ENCODE results near the gene WDR73. TPM values are rescaled to one million over a fixed set of nuclear protein-coding genes. Genes with fewer than 3 reads are reported as not detected.

The WDR73 gene
- total RNA-seq, 1 donor from 2014 or later, result 20.5 TPM

DNA sequence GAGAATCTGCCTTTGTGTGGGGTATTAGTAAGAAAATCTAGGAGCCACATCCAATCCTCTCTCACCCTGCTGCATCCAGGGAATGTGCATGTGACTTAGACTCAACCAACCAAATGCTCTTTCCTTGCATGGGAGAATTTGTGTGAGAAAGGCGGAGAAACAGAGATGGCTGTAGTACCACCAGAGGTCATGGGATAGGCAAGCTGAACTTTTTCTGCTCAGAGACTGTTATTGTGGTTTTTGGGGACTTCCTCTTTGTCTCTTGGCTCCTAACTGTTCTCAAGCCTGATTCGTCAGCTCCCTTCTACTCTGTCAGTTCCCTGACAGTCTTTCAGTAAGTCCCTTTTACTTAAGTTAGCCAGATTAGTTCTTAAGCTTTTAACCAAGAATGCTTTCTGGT, 55.8 kb downstream of the WDR73 start:
- DNase-seq (ENCODE audit: low read depth), result peak; percentile 52
- TF ChIP-seq, protein P1, sequence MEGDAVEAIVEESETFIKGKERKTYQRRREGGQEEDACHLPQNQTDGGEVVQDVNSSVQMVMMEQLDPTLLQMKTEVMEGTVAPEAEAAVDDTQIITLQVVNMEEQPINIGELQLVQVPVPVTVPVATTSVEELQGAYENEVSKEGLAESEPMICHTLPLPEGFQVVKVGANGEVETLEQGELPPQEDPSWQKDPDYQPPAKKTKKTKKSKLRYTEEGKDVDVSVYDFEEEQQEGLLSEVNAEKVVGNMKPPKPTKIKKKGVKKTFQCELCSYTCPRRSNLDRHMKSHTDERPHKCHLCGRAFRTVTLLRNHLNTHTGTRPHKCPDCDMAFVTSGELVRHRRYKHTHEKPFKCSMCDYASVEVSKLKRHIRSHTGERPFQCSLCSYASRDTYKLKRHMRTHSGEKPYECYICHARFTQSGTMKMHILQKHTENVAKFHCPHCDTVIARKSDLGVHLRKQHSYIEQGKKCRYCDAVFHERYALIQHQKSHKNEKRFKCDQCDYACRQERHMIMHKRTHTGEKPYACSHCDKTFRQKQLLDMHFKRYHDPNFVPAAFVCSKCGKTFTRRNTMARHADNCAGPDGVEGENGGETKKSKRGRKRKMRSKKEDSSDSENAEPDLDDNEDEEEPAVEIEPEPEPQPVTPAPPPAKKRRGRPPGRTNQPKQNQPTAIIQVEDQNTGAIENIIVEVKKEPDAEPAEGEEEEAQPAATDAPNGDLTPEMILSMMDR (conservative IDR thresholded peaks at IDR 0.05; ENCODE audit: low read depth, low read length), result no peak
- H3K4me3 ChIP-seq (ENCODE audit: low read depth, low read length), result no peak overlapping the region

DNA sequence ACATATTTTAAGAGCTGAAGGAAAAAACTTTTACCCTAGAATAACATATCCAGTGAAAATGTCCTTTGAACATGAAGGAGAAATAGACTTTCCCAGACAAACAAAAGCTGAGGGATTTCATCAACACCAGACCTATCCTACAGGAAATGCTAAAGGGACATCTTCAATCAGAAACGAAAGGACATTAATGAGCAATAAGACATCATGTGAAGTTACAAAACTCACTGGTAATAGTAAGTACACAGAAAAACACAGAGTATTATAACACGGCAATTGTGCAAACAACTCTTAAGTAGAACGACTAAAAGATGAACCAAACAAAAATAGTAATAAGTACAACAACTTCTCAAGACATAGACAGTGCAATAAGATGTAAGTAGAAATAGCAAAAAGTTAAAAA, 56.8 kb downstream of the WDR73 start:
- H3K4me3 ChIP-seq (ENCODE audit: low read depth, low read length), result no peak overlapping the region
- TF ChIP-seq, protein P1 (conservative IDR thresholded peaks at IDR 0.05; ENCODE audit: low read depth, low read length), result no peak
- no peak for DNase-seq (ENCODE audit: low read depth)

DNA sequence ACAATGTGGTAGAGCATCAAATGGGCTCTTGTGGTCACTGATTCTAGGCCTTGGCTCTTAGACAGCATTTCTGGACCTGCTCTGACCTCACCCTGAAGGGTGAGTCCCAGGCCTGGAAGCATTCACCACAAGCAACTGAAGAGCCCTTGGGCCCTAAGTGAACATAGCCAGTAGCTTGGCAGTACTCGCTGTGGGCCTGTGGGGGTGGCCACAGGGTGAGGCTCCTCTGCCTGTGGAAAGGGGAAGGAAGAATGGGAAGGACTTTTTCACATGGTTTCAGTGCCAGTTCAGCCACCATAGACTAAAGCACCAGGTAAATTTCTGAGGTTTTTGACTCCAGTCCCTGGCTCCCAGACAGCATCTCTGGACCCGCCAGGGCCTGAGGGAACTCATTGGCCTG, 58.4 kb downstream of the WDR73 start:
- TF ChIP-seq, protein P1 (conservative IDR thresholded peaks at IDR 0.05; ENCODE audit: low read depth, low read length), result no peak
- H3K4me3 ChIP-seq (ENCODE audit: low read depth, low read length), result no peak overlapping the region
- no peak for DNase-seq (ENCODE audit: low read depth)

DNA sequence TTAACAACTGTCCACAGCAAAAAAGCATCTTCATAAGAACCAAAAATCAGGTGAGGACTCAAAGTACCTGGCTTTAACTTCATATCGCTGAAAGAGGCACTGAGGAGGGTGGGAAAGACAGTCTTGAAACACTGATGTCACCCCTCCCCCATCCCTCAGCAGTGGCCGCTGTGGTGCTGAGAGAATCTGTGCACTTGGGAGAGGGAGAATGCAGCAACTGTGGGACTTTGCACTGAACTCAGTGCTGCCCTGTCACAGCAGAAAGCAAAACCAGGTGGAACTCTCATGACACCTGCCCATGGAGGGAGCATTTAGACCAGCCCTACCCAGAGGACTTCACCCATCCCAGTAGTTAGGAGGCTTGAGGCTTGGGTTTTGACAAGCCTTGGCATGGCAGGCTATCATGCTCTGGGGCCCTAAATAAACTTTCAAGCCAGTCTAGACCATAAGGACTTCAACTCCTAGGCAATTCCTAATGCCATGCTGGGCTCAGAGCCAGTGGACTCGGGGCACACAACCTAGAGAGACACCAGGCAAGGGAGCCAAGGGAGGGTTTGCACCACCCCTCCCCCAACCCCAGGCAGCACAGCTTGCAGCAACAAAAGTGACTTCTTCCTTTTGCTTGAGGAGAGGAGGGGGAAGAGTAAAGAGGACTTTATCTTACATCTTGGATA, 59.3 kb downstream of the WDR73 start:
- TF ChIP-seq, protein P1 (conservative IDR thresholded peaks at IDR 0.05; ENCODE audit: low read depth, low read length), result no peak
- DNase-seq (ENCODE audit: low read depth), result no peak

DNA sequence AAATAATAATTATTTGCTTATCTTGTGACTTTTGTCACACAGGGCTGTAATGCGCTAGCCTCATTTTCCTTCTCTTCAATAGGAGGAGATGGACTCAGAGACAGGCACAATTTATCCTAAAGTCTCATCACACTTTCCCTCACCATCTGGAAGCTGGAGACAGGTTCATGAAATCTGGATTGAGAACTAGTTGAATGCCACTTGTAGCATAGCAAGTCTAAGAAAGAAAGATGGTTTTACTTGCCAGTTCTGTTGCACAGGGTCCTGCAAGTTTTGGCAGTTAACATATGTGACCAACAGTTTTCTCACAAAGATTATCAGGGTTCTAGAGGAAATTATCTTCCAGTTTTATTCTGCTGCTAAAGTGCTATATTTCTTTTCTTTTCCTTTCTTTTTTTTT, 62.3 kb downstream of the WDR73 start:
- H3K4me3 ChIP-seq (ENCODE audit: low read depth, low read length), result no peak overlapping the region
- DNase-seq (ENCODE audit: low read depth), result no peak
- TF ChIP-seq, protein P1 (conservative IDR thresholded peaks at IDR 0.05; ENCODE audit: low read depth, low read length), result no peak

More for the DNA sequence above, 59.3 kb downstream of the WDR73 start:
- no peak overlapping the region for H3K4me3 ChIP-seq (ENCODE audit: low read depth, low read length)

DNA sequence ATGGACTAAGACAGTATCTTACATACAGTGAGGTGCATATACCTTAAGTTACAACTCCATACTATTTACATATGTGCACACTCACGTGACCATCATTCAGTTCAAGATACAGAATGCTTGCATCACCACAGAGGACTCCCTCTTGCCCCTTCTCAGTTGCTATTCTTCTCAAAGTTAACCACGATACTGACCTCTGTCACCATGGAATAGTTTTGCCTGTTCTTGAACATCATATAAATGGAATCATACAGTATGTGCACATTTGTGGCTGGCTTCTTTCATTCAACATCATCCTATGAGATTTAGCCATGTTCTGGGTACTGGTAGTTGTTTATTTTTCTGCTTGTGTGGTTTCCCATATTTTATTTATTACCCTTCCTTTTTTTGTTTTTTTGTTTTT, 63.7 kb downstream of the WDR73 start:
- TF ChIP-seq, protein P1 (conservative IDR thresholded peaks at IDR 0.05; ENCODE audit: low read depth, low read length), result no peak
- DNase-seq (ENCODE audit: low read depth), result no peak
- H3K4me3 ChIP-seq (ENCODE audit: low read depth, low read length), result no peak overlapping the region

Other genes with a start within 250 kb of the WDR73 start
- gene ZSCAN2, start 53.3 kb downstream of the WDR73 start, total RNA-seq, result 22.6 and 34.0 TPM in 2 replicates
- gene NMB, start 3.9 kb upstream of the WDR73 start, total RNA-seq, result 16.1 and 17.4 TPM in 2 replicates
- gene SEC11A, start 61.9 kb upstream of the WDR73 start, total RNA-seq, result 192 and 236 TPM in 2 replicates
- 8.2 and 8.6 TPM in 2 replicates for gene ZNF592, start 94.3 kb upstream of the WDR73 start, total RNA-seq
- gene ALPK3, start 163.1 kb upstream of the WDR73 start, total RNA-seq, result 24.7 and 30.8 TPM in 2 replicates
- gene SLC28A1, start 230.4 kb upstream of the WDR73 start, total RNA-seq, result not detected in 2 replicates